A549 treated with Hydrocortisone at 1 μM for 4 hours (cell line): Measurements from ENCODE around the gene NCOA1. TPM values are rescaled to one million over a fixed set of nuclear protein-coding genes. Genes with fewer than 3 reads are reported as not detected.

Source experiments
- total RNA-seq: library from RNA; stranded (reverse); fragments of 200-300 nt; extraction: Qiagen RNA extraction; gene quantifications from 5 replicates; pipeline ENCODE4 v1.2.3, GENCODE V29; 2022

NCOA1 gene
- 7.9 to 12.7 TPM (median 9.6 TPM) in 5 replicates for total RNA-seq

GRCh38 chr2:24490690-24491541 lies at the start of gene NCOA1:
Gene NCOA1 (plus strand): TSS chr2:24491254. CDS start chr2:24658678, 167,424 bp downstream.

DNA sequence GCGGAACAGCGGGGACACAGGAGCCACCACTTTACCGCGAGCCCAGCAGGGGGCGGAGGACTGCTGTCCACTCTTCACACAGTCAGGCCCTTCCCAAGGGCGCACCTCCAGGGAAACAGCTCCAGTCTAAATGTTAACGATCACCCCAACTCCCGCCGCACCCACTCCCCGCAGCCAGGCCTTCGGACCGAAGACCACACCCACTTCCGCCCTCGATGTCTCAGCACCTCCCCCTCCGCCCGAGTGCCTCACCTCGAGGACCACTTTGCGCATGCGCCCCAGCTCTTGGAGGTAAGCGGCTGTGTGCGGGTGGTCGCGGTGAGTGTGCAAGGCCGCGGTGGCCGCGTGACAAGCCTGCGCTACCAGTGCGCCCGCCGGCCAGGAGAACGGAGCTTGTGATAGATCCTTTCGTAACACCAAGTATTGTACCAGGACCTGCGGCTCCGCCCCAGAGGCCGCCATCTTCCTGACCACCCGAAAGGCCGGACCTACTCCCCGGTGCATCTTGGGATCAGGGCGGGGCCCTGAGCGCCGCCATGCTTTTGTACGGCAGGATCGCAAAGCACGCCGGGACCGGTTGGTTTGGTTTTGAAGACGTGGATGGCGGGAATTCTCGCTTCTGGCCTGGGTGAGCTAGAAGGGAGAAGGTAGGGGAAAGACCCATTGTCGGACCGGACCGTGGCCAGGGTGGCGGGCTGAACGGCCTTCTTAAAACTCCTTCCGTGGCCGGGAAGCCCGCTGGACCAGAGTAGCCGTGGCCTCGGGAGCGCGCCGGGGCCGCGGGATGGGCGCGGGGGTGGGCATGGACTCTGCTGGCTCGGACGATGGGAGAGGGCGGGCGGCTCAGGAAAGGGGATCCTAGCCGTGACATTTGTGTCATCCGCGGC lies 302.1 kb downstream of the NCOA1 start, which contains the start of the genes CENPO and PTRHD1:
CENPO (plus strand) TSS at position 552 of the 887 bp plus-strand sequence. CDS start 495 bp downstream, outside the sequence.
PTRHD1 (minus strand) TSS at position 518 of the 887 bp plus-strand sequence; CDS start at position 504, 14 bp downstream.

Other genes with a start within 250 kb of the NCOA1 start
- gene ITSN2, start 130.7 kb upstream of the NCOA1 start, total RNA-seq: 15.2 to 25.7 TPM (median 21.4 TPM) in 5 replicates